ENCODE data around the gene PCDHA1. TPM values are rescaled to one million over a fixed set of nuclear protein-coding genes. Genes with fewer than 3 reads are reported as not detected.
A peak's percentile ranks its signal among the peaks of the same experiment; 100 is the strongest.

PCDHA1 gene
- polyA plus RNA-seq, 1 donor (not counting 4 experiments of a cell fraction or from before 2014, with no cell fraction given): 0.03 TPM

DNA sequence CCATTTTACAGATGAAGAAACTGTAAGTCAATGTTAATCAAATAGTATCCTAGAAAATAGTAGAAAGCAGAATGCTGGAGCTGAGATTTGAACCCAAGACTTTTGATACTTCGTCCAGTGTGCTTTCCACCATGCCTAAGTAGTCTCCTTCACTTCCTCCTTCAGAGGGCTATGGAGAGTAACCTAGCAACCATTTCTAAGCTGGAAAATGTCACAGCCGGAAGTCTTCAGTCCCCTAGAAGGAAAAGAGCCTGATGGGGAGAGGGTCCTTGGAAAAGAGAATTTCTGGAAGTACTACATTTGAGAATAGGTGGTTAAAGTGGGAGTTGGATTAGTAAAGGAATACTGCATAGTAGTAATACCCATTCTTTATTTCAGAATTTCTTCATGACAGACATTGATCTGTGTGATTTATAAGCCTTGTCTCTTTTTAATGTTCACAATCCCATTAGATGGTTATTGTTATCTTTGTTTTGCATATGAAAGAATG lies 213.0 kb downstream of the PCDHA1 start:
- Histone ChIP-seq H3K9me1 (ENCODE audit: control insufficient read depth, extremely low read depth, insufficient read depth, low read length) (no peaks in the 10 kb centered on the region), H3K4me2 (ENCODE audit: control insufficient read depth, extremely low read depth, insufficient read depth, low read depth, low read length) (no peak overlapping the region), H2AFZ (ENCODE audit: control insufficient read depth, low read length) (no peak overlapping the region), H3K9me3 (ENCODE audit: control insufficient read depth, low read depth, low read length) (no peaks in the 10 kb centered on the region), H3K27ac (ENCODE audit: control insufficient read depth, insufficient read depth, low read length) (no peak overlapping the region), H3K79me2 (ENCODE audit: control insufficient read depth, insufficient read depth, low read length) (no peaks in the 10 kb centered on the region), H3K4me3 (ENCODE audit: control insufficient read depth in 2 of 3, extremely low read depth in 1 of 3, insufficient read depth in 2 of 3, low read depth in 1 of 3, low read length in 3 of 3) (no peak overlapping the region), H3K4me1 (ENCODE audit: control insufficient read depth, extremely low read depth, insufficient read depth, low read length) (peaks cover 21% of the 10 kb centered on the region), H3K36me3 (ENCODE audit: control insufficient read depth in 2 of 2, extremely low read depth in 1 of 2, insufficient read depth in 2 of 2, low read length in 2 of 2) (no peaks in the 10 kb centered on the region), H3K27me3 (ENCODE audit: control insufficient read depth, extremely low read depth, insufficient read depth, low read length) (no peaks in the 10 kb centered on the region), H3K9ac (ENCODE audit: control insufficient read depth, extremely low read depth, insufficient read depth, low read length) (no peak overlapping the region), H4K20me1 (ENCODE audit: control insufficient read depth, extremely low read depth, insufficient read depth, low read length) (no peaks in the 10 kb centered on the region)
- DNase-seq (ENCODE audit: low read depth, low spot score) (no peak), FAIRE-seq (no peak)
- dilution Hi-C loops (cut with MboI; ENCODE audit: extremely low pct_ligation_motif_present, low sequenced_read_pairs): no loop called here
- no peak for TF ChIP-seq EZH2 (IDR thresholded peaks at IDR 0.05; ENCODE audit: low read length)
- TF ChIP-seq, protein P1, sequence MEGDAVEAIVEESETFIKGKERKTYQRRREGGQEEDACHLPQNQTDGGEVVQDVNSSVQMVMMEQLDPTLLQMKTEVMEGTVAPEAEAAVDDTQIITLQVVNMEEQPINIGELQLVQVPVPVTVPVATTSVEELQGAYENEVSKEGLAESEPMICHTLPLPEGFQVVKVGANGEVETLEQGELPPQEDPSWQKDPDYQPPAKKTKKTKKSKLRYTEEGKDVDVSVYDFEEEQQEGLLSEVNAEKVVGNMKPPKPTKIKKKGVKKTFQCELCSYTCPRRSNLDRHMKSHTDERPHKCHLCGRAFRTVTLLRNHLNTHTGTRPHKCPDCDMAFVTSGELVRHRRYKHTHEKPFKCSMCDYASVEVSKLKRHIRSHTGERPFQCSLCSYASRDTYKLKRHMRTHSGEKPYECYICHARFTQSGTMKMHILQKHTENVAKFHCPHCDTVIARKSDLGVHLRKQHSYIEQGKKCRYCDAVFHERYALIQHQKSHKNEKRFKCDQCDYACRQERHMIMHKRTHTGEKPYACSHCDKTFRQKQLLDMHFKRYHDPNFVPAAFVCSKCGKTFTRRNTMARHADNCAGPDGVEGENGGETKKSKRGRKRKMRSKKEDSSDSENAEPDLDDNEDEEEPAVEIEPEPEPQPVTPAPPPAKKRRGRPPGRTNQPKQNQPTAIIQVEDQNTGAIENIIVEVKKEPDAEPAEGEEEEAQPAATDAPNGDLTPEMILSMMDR (optimal IDR thresholded peaks at IDR 0.05 in 1 of 3, IDR thresholded peaks at IDR 0.05 in 1 of 3, conservative IDR thresholded peaks at IDR 0.05 in 1 of 3; ENCODE audit: extremely low read depth in 1 of 3, insufficient read depth in 2 of 3, low read length in 3 of 3): no peak

- Histone ChIP-seq H3K4me3 (ENCODE audit: control insufficient read depth in 2 of 3, extremely low read depth in 1 of 3, insufficient read depth in 2 of 3, low read depth in 1 of 3, low read length in 3 of 3) (peak overlapping the region; percentile 30 to 47 (median 37)), H3K9me3 (ENCODE audit: control insufficient read depth, low read depth, low read length) (no peaks in the 10 kb centered on the region), H3K9ac (ENCODE audit: control insufficient read depth, extremely low read depth, insufficient read depth, low read length) (peak overlapping the region; percentile 48), H3K27me3 (ENCODE audit: control insufficient read depth, extremely low read depth, insufficient read depth, low read length) (no peaks in the 10 kb centered on the region), H3K4me2 (ENCODE audit: control insufficient read depth, extremely low read depth, insufficient read depth, low read depth, low read length) (peak overlapping the region; percentile 65), H2AFZ (ENCODE audit: control insufficient read depth, low read length) (peak overlapping the region; percentile 54), H3K79me2 (ENCODE audit: control insufficient read depth, insufficient read depth, low read length) (no peaks in the 10 kb centered on the region), H4K20me1 (ENCODE audit: control insufficient read depth, extremely low read depth, insufficient read depth, low read length) (no peaks in the 10 kb centered on the region), H3K4me1 (ENCODE audit: control insufficient read depth, extremely low read depth, insufficient read depth, low read length) (peaks cover 30% of the 10 kb centered on the region), H3K9me1 (ENCODE audit: control insufficient read depth, extremely low read depth, insufficient read depth, low read length) (no peaks in the 10 kb centered on the region), H3K27ac (ENCODE audit: control insufficient read depth, insufficient read depth, low read length) (peak overlapping the region; percentile 27), H3K36me3 (ENCODE audit: control insufficient read depth in 2 of 2, extremely low read depth in 1 of 2, insufficient read depth in 2 of 2, low read length in 2 of 2) (no peaks in the 10 kb centered on the region)
- TF ChIP-seq, protein P1 (optimal IDR thresholded peaks at IDR 0.05 in 1 of 3, IDR thresholded peaks at IDR 0.05 in 1 of 3, conservative IDR thresholded peaks at IDR 0.05 in 1 of 3; ENCODE audit: extremely low read depth in 1 of 3, insufficient read depth in 2 of 3, low read length in 3 of 3): no peak
- TF ChIP-seq EZH2 (IDR thresholded peaks at IDR 0.05; ENCODE audit: low read length): no peak
- FAIRE-seq (no peak), DNase-seq (ENCODE audit: low read depth, low spot score) (no peak)
- dilution Hi-C loops (cut with MboI; ENCODE audit: extremely low pct_ligation_motif_present, low sequenced_read_pairs): no loop called here
Observed at GRCh38 chr5:141001446-141001843, 215.5 kb downstream of the PCDHA1 start.
